ENCODE results near the gene ENKD1. TPM values are rescaled to one million over a fixed set of nuclear protein-coding genes. Genes with fewer than 3 reads are reported as not detected.
A peak's percentile ranks its signal among the peaks of the same experiment; 100 is the strongest.

ENKD1 gene
- total and polyA plus RNA-seq, 2 experiments from 2014 or later, result 11.6 to 11.8 TPM

DNA sequence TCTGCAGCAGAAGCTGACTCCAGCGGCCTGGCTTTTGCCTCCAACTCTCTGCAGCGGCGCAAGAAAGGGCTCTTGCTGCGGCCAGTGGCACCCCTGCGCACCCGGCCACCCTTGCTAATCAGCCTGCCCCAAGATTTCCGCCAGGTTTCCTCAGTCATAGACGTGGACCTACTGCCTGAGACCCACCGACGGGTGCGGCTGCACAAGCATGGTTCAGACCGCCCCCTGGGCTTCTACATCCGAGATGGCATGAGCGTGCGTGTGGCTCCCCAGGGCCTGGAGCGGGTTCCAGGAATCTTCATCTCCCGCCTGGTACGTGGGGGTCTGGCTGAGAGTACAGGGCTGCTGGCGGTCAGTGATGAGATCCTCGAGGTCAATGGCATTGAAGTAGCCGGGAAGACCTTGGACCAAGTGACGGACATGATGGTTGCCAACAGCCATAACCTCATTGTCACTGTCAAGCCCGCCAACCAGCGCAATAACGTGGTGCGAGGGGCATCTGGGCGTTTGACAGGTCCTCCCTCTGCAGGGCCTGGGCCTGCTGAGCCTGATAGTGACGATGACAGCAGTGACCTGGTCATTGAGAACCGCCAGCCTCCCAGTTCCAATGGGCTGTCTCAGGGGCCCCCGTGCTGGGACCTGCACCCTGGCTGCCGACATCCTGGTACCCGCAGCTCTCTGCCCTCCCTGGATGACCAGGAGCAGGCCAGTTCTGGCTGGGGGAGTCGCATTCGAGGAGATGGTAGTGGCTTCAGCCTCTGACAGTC lies 4.5 kb downstream of the ENKD1 start:
- DNase-seq (ENCODE audit: low spot score) (no peak), ATAC-seq (no peak)
- Histone ChIP-seq H3K36me3 (ENCODE audit: insufficient read depth) (no peaks in the 10 kb centered on the region), H3K4me3 (peak overlapping the region; percentile 99), H3K27ac (ENCODE audit: low read depth) (no peak overlapping the region), H3F3A (replicated peaks; ENCODE audit: low read depth) (peaks cover 27% of the 10 kb centered on the region), H4K20me1 (replicated peaks; ENCODE audit: insufficient read depth) (peaks cover 5% of the 10 kb centered on the region; the same call in 1 of the 2 replicates), H3K79me2 (replicated peaks; ENCODE audit: insufficient read depth) (no peaks in the 10 kb centered on the region), H3K4me1 (ENCODE audit: insufficient read depth) (peaks cover 8% of the 10 kb centered on the region; the same call in 1 of the 2 replicates), H2AFZ (no peak overlapping the region), H3K27me3 (ENCODE audit: insufficient read depth) (peaks cover 7% of the 10 kb centered on the region), H3K4me2 (peak overlapping the region; percentile 94), H3K9me2 (ENCODE audit: insufficient read depth) (no peaks in the 10 kb centered on the region)
- Mint-ChIP-seq H3K36me3 (ENCODE audit: low read depth) (peaks cover 3% of the 10 kb centered on the region), H3K4me3 (peak overlapping the region; percentile 86), H3K9me3 (no peaks in the 10 kb centered on the region; the same call in 2 of the 3 replicates), H3K27ac (no peak overlapping the region), H3K27me3 (ENCODE audit: insufficient read depth, low read depth, poor library complexity) (peaks cover 28% of the 10 kb centered on the region), H3K4me1 (peaks cover 18% of the 10 kb centered on the region)
- TF ChIP-seq STAT1 (IDR thresholded peaks at IDR 0.05; ENCODE audit: unreplicated experiment), result no peak
- TF ChIP-seq NANOG (IDR thresholded peaks at IDR 0.05; ENCODE audit: borderline replicate concordance), result no peak
- TF ChIP-seq CREB1 (CRISPR knock-in tag; IDR thresholded peaks at IDR 0.05; ENCODE audit: low read depth), result no peak
- no peak for TF ChIP-seq ETS1 (IDR thresholded peaks at IDR 0.05)
- no peak for TF ChIP-seq JUNB (IDR thresholded peaks at IDR 0.05; ENCODE audit: unreplicated experiment)
- no peak for TF ChIP-seq EZH2 (IDR thresholded peaks at IDR 0.05; ENCODE audit: low read depth, unreplicated experiment)
- no peak for TF ChIP-seq CTCF (conservative IDR thresholded peaks at IDR 0.05; ENCODE audit: low read depth in 2 of 2)
- TF ChIP-seq ZNF331 (CRISPR knock-in tag; IDR thresholded peaks at IDR 0.05; ENCODE audit: low read depth), result no peak
- no peak for TF ChIP-seq ZNF462 (CRISPR knock-in tag; IDR thresholded peaks at IDR 0.05)
- TF ChIP-seq, protein P1, sequence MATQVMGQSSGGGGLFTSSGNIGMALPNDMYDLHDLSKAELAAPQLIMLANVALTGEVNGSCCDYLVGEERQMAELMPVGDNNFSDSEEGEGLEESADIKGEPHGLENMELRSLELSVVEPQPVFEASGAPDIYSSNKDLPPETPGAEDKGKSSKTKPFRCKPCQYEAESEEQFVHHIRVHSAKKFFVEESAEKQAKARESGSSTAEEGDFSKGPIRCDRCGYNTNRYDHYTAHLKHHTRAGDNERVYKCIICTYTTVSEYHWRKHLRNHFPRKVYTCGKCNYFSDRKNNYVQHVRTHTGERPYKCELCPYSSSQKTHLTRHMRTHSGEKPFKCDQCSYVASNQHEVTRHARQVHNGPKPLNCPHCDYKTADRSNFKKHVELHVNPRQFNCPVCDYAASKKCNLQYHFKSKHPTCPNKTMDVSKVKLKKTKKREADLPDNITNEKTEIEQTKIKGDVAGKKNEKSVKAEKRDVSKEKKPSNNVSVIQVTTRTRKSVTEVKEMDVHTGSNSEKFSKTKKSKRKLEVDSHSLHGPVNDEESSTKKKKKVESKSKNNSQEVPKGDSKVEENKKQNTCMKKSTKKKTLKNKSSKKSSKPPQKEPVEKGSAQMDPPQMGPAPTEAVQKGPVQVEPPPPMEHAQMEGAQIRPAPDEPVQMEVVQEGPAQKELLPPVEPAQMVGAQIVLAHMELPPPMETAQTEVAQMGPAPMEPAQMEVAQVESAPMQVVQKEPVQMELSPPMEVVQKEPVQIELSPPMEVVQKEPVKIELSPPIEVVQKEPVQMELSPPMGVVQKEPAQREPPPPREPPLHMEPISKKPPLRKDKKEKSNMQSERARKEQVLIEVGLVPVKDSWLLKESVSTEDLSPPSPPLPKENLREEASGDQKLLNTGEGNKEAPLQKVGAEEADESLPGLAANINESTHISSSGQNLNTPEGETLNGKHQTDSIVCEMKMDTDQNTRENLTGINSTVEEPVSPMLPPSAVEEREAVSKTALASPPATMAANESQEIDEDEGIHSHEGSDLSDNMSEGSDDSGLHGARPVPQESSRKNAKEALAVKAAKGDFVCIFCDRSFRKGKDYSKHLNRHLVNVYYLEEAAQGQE (IDR thresholded peaks at IDR 0.05; ENCODE audit: unreplicated experiment), result no peak
- TF ChIP-seq POLR2AphosphoS5 (IDR thresholded peaks at IDR 0.05; ENCODE audit: low read depth), result no peak
- no peak for TF ChIP-seq ZNF114 (CRISPR knock-in tag; IDR thresholded peaks at IDR 0.05)
- no peak for TF ChIP-seq EZH2phosphoT487 (IDR thresholded peaks at IDR 0.05; ENCODE audit: unreplicated experiment)

All from GM23338 (cell line).